HL-60/S4 treated with retinoic acid at 250 ng/mL for 4 days and 3 days (cell line): ENCODE measurements around the gene TJP3.
"Not testable (repeated sequence)": the region's sequence is repeated elsewhere in the genome, so short reads cannot be mapped to it uniquely, and the experiment has no call there.

Experiments
- in situ Hi-C: fragments of 300-500 bp; cut with MboI; formaldehyde crosslinking; loops from 2 replicates; pipeline ENCODE4 v1.7.0; 2022; ENCODE audit warnings: low sequenced_read_pairs

TJP3 gene

DNA sequence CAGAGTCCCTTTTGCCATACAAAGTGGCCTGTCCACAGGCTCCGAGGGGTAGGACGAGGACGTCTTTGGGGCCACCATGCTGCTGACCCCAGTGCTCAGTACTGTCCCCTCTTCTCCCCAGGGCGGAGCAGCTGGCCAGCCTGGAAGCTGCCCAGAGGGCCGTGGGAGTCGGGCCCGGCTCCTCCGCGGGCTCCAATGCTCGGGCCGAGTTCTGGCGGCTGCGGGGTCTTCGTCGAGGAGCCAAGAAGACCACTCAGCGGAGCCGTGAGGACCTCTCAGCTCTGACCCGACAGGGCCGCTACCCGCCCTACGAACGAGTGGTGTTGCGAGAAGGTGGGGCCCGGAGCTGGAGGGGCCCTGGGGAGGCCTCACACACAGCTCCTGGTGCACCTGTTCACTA lies 32.2 kb downstream of the TJP3 start:
- in situ Hi-C loops: no loop called here

DNA sequence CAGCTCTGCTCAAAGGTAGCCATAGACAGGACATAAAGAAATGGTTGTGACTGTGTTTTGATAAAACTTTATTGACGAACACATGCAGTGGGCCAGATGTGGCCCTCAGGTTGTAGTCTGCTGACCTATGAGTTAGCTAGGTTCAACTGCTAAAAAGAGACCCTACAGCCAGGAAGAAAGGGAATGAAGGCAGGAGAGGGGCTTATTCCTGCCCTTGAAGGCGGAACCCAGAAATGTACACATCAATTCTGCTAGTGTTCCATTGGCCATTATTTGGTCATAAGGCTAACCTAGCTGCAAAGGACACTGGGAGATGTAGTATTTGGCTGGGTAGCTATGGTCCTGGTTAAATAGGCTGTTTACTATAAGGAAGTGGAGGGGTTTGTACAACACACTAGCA lies 35.3 kb downstream of the TJP3 start:
- in situ Hi-C loops: no loop called here

DNA sequence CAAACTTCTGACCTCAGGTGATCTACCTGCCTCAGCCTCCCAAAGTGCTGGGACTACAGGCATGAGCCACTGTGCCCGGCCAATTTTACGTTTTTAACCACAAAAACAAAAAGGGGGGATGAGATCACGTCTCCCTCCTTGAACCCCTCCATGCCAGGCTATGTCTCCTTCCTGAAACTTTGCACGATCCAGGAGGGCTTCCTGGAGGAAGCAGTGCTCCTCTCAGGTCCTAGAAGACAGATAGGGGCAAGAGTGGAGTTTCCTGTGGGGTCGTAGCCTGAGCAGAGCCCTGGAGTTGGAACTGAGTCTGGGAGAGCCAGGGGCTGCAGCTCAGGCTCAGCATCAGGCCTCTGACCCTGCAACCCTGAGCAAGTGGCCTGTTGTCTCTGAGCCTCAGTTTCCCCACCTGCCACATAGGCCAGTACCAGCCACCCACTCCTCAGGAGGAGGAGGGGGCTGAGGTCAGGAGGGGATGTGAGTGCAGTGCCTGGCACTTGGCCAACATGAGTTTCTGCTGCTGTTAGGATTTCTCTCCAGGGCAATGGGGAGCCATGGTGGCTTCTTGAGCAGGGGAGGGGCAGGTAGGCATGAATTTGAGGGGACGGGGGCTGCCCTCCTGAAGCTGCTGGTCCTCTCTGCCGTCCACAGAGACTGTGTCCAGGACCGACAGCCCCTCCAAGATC lies 37.3 kb downstream of the TJP3 start:
- in situ Hi-C loops: no loop called here

DNA sequence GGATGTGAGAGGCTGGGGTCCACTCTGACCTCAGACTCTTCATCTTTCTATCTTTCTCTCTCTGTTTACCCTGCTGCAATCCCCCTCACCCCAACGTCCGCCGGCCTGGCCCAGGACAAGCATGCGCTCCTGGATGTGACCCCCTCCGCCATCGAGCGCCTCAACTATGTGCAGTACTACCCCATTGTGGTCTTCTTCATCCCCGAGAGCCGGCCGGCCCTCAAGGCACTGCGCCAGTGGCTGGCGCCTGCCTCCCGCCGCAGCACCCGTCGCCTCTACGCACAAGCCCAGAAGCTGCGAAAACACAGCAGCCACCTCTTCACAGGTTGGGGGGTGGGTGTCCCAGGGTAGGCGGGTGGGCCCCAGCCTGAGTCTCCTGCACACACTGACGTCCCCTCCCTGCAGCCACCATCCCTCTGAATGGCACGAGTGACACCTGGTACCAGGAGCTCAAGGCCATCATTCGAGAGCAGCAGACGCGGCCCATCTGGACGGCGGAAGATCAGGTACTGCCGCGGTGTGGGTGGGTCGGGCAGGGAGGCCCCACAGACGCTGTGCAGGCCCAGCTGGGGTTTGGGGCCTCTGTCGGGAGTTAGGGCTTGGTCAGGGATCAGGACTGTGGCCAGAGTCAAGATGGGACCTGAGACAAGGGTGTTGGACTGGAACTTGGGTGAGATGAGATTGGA lies 38.3 kb downstream of the TJP3 start:
- in situ Hi-C loops: no loop called here

DNA sequence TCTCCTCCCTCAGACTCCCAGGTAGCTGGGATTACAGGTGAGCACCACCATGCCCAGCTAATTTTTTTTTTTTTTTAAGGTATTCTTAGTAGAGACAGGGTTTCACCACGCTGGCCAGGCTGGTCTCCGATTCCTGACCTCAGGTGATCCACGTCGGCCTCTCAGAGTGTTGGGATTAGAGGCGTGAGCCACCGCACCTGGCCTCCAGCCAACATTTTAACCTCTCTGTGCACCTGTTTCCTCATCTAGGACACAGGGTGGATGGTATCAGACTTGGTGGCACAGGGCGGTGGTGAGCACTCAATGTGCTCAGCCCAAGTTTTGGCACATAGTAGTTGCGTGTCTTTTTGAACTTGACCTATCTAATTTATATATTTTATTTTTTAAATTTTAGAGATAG lies 40.8 kb downstream of the TJP3 start:
- in situ Hi-C loops: no loop called here

DNA sequence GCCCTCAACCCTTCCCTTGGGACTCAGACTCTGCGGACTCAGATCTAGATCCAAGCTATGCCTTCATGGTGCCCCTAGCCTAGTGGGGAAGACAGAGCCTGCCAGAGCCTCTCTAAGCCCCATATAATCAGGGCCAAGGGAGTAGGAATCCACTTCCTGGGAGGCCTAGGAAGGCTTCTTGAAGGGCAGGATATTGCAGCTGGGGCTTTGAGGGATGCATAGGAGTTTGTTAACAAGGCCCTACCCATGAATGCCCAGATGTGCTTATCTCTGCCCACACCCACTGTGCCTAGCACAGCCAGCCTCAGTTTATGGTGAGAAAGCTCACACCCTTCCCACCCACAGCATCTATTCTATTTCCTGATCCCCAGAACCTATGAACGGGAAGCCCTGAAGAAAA lies 42.0 kb downstream of the TJP3 start:
- in situ Hi-C loops: no loop called here

DNA sequence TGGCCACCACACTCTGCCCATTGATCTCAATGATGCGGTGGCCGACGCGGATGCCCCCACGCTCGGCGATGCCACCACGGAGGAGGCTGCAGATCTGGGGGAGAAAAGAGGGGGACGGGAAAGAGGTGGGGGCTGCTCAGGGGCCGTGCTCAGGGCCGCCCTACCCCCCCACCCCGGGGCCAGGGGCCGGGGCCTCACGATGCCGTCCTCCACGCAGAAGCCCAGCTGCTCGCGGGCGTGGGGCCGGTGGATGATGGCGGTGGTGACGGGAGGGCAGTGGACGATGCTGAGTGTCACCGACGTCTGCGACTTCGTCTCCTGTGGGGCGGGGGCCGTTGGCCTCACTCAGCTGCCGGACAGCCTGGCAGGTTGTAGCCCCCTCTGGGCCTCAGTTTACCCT lies 43.1 kb downstream of the TJP3 start:
- in situ Hi-C loops: no loop called here

DNA sequence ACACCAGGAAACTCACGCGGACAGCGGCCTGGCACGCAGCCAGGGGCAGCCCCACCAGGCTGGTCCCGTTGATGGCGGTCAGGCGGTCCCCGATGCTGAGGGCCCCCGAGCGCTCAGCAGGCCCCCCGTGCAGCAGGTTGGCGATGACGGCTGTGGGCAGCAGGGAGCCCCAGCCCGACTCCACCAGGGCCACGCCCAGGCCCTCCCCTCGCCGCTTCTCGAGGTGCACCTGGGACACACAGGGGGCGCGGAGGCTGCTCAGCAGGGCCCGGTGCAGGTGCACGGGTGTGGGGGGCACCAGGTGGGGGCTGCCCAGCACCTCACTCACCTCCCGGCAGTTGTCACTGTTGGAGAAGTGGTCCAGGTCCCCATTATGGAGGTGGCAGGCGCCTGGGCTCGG lies 44.3 kb downstream of the TJP3 start:
- in situ Hi-C loops: no loop called here

DNA sequence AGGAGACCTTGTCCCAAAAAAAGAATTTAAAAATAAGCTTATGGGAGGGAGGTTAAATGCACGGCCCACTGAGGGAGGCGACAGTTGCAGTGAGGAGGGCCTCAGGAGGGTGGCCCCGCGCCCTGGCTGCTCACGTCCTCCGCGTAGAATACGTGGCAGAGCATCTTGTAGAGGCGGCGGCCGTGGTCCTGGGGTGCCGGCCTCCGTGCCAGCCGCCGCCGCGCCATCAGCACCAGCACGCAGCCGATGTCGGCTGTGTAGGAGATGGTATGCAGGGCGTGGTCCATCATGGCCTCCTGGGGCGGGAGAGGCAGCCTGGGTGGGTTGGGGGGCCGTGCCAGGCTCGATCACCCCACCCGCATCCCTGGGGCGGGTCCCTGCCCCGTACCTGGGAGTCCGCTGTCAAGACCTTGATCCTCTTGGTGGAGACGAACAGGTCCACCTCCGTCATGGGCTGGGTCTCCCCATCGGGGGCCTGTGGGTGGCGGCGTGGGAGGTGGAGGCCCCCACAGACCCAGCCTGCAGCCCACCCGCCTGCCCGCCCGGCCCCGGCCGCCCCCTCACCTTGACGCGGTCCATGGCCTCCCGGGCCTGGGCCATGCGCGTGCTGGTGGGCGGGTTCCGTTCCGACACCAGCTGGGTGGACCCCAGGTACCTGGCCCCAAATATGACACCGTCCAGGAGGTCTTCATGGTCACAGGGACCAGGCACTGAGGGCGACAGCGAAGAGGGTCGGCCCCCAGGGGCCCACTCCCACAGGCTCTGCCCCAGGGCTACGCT lies 45.6 kb downstream of the TJP3 start:
- in situ Hi-C loops: no loop called here

DNA sequence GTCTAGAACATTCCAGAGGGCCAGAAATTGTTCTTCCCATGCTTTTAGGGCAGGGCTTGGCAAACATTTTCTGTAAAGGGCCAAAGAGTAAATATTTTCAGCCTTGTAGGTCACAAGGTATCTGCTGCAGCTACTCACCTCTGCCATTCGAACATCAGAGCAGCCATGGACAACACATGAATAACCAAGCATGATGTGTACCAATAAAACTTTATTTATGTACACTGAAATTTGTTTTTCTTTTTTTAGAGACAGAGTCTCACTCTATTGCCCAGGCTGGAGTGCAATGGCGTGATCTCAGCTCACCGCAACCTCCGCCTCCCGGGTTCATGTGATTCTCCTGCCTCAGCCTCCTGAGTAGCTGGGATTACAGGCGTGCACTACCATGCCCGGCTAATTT lies 49.5 kb downstream of the TJP3 start:
- in situ Hi-C loops: not testable (repeated sequence)

DNA sequence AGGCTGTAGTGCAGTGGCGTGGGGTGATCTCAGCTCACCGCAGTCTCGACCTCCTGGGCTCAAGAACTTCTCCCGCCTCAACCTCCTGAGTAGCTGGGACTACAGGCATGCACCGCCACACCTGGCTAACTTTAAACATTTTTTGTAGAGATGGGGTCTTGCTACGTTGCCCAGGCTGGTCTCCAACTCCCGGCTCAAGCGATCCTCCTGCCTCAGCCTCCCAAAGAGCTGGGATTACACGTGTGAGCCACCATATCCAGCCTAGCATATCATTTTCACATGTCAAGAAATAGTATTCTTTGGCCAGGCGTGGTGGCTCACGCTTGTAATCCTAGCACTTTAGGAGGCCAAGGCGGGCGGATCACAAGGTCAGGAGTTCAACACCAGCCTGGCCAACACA lies 50.1 kb downstream of the TJP3 start:
- in situ Hi-C loops: not testable (repeated sequence)

DNA sequence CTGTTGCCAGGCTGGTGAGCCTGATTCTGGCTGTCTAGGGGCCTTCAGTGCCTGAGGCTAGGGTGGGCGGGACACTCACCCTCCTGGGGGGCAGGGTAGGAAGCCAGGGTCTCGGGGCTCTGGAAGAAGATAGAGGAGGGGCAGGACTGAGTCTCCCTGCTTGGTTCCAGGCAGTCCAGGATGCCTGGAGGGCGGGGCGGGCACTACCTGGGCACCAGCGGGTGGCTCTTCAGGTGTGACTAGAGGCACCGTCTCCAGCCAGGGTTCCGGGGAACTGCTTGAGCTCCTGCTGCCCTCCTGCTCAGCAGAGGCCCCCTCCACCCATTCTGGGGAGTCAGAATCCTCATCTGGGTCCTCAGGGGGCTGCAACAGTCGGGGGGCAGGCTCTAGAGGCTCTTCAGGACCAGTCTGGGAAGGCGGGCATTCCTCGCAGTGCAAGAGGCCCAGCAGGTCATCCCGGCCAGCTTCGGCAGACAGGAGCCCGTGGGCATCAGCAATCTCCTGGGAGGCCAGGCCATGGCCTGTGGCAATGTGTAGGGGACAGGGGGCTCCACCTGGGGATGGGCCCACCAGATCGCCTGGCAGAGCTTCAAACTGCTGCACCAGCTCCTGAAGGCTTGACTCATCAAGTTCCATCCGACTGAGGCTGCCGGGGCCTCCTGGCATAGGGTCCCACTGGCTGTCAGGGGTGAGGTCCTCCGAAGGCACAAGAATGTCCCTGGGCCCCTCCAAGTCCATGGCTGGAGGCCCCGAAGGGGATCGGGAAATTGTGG lies 51.5 kb downstream of the TJP3 start:
- in situ Hi-C loops: no loop called here

DNA sequence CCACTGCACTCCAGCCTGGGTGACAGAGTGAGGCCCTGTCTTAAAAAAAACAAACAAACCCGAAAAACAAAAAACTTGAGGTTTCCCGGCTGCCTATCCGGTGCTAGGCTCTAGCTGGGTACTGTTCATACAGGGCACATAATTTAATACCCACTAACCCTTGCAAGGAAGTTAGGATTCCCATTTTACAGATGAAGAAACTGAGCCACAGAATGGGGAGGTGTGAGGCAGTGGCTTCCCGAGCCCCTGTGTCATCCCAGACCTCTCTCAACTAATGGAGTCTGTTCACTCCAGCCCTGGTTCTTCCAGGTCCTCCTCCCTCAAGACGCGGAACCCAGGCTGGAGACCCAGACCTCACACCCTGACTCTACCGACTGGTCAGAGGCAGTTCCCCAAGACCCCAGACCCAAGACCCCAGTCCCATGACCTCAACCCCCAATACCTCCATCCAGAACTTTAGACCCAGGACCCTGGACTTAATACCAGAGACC lies 52.7 kb downstream of the TJP3 start:
- in situ Hi-C loops: no loop called here

DNA sequence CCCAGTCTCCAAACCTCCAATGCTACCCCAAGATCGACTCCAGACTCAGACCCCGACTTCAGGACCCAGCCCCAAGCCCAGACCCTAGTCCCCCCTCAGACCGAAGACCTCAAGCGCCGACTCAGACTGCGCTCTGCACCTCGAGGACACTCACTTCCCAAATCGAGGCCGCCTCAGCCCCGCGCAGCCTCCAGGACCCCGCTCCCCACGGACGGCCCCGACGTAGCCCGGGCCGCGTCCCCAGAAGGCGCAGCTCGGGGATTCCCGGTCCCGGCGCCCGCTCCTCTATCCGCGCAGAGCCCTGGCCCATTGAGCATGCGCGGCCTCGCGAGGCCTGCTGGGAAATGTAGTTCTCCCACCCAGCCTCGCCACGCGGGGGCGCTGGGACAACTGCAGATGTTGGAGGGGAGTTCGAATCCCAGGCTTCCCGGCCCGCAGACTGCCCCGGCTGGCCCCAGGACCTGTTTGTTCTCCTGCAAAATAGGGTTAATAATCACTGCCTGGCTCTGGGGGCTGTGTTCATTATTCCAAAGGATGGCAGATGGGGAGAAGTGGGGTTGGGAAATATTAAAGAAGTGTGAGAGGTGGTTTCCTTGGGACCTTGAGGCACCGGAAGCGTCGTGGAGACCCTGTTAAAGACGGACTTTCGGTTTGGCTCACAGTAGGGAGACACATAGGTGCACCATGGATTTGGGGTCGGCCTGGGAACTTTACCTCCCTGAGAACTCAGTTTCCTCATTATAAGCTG lies 53.4 kb downstream of the TJP3 start, which contains the start of gene APBA3:
APBA3 (minus strand) TSS at position 311 of the 748 bp plus-strand sequence. CDS start 1,428 bp downstream, outside the sequence.
- in situ Hi-C loops: no loop called here

DNA sequence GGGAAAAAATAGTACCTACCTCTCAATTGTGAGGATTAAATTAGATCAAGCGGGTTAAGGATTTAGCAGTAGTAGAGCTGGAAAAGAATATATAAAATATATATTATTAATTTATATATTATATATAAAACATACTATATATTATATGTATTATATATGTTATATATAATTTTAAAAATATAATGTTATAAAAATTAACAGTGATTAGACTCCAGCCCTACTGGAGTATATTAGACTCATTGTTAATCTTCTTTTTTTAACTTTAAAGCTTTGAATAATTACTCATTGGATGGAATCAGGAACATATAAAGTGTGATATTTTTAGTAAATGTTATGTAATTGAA lies 53.9 kb downstream of the TJP3 start:
- in situ Hi-C loops: no loop called here

DNA sequence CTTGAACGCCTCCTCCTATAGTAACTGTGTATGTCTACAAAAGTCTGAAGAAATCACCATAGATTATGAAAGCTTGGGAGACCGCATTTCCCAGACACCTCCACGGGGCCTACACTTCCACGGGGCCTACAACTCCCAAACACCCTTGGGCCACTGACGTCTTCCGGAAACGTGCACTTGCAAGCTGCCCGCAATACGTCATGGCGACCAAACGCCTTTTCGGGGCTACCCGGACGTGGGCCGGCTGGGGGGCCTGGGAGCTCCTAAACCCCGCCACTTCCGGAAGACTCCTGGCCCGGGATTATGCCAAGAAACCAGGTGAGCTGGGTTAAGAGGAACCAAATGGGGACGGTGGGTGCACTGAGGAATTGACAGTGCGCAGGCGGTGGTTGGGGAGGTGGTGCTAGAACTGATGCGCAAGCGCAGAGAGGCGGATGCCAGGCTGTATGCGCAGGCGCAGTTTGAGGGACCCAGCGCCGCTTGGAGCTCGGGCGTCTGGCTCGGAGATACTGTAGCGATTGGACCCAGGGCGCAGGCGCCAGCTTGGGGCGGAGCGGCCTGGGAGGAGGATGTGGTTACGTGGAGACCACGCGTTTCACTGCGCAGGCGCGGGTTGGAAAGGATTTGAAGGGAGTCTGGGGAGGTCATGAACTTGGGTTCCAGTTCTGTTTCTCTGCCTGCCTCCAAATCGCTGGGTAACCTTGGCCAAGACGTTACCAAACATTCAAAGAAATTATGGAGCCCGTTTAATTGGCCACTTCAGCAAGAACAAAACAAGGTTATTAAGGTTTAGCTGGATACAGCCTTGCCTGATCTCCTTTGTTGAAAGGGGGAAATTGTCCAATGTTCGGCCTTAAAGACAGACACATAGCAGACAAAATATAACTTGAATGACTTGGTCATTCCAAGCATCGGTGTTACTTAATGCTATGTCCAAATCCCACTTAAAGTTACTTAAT lies 54.6 kb downstream of the TJP3 start, which contains the start of gene MRPL54:
MRPL54 (plus strand) TSS at position 182 of the 959 bp plus-strand sequence; CDS start at position 201, 19 bp downstream.
- in situ Hi-C loops: no loop called here

DNA sequence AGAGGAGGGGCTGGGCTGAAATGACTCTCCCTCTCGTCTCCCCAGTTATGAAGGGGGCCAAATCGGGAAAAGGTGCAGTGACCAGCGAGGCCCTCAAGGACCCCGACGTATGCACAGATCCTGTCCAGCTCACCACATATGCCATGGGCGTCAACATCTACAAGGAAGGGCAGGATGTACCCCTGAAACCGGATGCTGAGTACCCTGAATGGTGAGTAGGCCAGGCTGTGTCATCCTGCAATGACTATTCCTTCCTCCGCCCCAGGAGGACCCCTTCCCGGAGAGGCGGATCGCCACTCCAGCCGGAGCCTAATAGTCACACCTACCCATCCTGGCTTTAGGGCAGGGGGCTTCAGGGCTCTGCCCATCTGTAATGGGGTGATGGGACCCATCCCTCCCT lies 56.9 kb downstream of the TJP3 start:
- in situ Hi-C loops: no loop called here

DNA sequence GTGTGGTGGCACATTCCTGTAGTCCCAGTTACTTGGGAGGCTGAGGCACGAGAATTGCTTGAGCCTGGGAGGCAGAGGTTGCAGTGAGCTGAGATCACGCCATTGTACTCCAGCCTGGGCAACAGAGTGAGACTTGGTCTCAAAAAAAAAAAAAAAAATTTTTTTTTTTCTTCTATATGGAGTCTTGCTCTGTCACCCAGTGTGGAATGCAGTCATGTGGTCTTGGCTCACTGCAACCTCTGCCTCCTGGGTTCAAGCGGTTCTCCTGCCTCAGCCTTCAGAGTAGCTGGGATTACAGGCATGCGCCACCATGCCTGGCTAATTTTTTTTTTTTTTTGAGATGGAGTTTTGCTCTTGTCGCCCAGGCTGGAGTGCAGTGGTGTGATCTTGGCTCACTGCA lies 57.6 kb downstream of the TJP3 start:
- in situ Hi-C loops: not testable (repeated sequence)

DNA sequence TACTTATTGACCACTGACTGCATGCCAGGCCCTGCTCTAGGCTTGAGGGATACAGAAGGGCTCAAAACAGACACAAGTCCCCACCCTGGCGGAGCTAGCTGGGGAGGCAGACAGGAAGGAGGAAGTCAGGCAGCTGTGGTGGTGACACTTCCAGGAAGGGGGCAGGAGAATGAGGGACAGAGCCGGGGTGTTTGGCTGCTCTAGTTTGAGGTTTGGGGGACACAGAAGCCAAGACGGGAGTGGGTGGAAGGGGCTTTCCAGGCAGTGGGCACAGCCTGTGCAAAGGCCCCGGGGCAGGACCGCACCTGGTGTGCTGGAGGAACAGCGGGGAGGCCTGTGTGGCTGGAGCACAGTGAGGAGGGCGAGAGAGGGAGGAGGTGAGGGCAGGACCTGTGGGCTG lies 58.3 kb downstream of the TJP3 start:
- in situ Hi-C loops: no loop called here
